ENCODE measurements around the gene SLC66A3.
"Not testable (repeated sequence)": the region's sequence is repeated elsewhere in the genome, so short reads cannot be mapped to it uniquely, and the experiment has no call there.

Gene SLC66A3

GRCh38 chr2:11159574-11160170 lies 4.4 kb downstream of the SLC66A3 start:
- in situ Hi-C loops (cut with MboI; ENCODE audit: low sequenced_read_pairs) = no loop called here

- in situ Hi-C loops (cut with MboI; ENCODE audit: low sequenced_read_pairs) = no loop called here
Observed at GRCh38 chr2:11160256-11160655, 5.0 kb downstream of the SLC66A3 start.

GRCh38 chr2:11160731-11161455 lies 5.6 kb downstream of the SLC66A3 start:
- in situ Hi-C loops (cut with MboI; ENCODE audit: low sequenced_read_pairs) = no loop called here

GRCh38 chr2:11161747-11162146 lies 6.5 kb downstream of the SLC66A3 start:
- in situ Hi-C loops (cut with MboI; ENCODE audit: low sequenced_read_pairs) = no loop called here

- in situ Hi-C loops (cut with MboI; ENCODE audit: low sequenced_read_pairs) = no loop called here
Observed at GRCh38 chr2:11163439-11164317, 8.4 kb downstream of the SLC66A3 start.

GRCh38 chr2:11165046-11165445 lies 9.8 kb downstream of the SLC66A3 start:
- in situ Hi-C loops (cut with MboI; ENCODE audit: low sequenced_read_pairs) = not testable (repeated sequence)

GRCh38 chr2:11166476-11166875 lies 11.2 kb downstream of the SLC66A3 start:
- in situ Hi-C loops (cut with MboI; ENCODE audit: low sequenced_read_pairs) = no loop called here

- in situ Hi-C loops (cut with MboI; ENCODE audit: low sequenced_read_pairs) = no loop called here
Observed at GRCh38 chr2:11168488-11168887, 13.2 kb downstream of the SLC66A3 start.

GRCh38 chr2:11169333-11169732 lies 14.1 kb downstream of the SLC66A3 start:
- in situ Hi-C loops (cut with MboI; ENCODE audit: low sequenced_read_pairs) = no loop called here

- in situ Hi-C loops (cut with MboI; ENCODE audit: low sequenced_read_pairs) = no loop called here
Observed at GRCh38 chr2:11174222-11174621, 19.0 kb downstream of the SLC66A3 start.

GRCh38 chr2:11175293-11175795 lies 20.1 kb downstream of the SLC66A3 start:
- in situ Hi-C loops (cut with MboI; ENCODE audit: low sequenced_read_pairs) = no loop called here

- in situ Hi-C loops (cut with MboI; ENCODE audit: low sequenced_read_pairs) = no loop called here
Observed at GRCh38 chr2:11177871-11178690, 22.8 kb downstream of the SLC66A3 start.

- in situ Hi-C loops (cut with MboI; ENCODE audit: low sequenced_read_pairs) = no loop called here
Observed at GRCh38 chr2:11179196-11179595, 23.9 kb downstream of the SLC66A3 start.

- in situ Hi-C loops (cut with MboI; ENCODE audit: low sequenced_read_pairs) = no loop called here
Observed at GRCh38 chr2:11179899-11180298, 24.6 kb downstream of the SLC66A3 start.

GRCh38 chr2:11180653-11181052 lies 25.4 kb downstream of the SLC66A3 start:
- in situ Hi-C loops (cut with MboI; ENCODE audit: low sequenced_read_pairs) = no loop called here

GRCh38 chr2:11182951-11183350 lies 27.7 kb downstream of the SLC66A3 start:
- in situ Hi-C loops (cut with MboI; ENCODE audit: low sequenced_read_pairs) = no loop called here

GRCh38 chr2:11186145-11186544 lies 30.9 kb downstream of the SLC66A3 start:
- in situ Hi-C loops (cut with MboI; ENCODE audit: low sequenced_read_pairs) = no loop called here

- in situ Hi-C loops (cut with MboI; ENCODE audit: low sequenced_read_pairs) = no loop called here
Observed at GRCh38 chr2:11187083-11187619, 31.9 kb downstream of the SLC66A3 start.

- in situ Hi-C loops (cut with MboI; ENCODE audit: low sequenced_read_pairs) = no loop called here
Observed at GRCh38 chr2:11187731-11188130, 32.5 kb downstream of the SLC66A3 start.

GRCh38 chr2:11196246-11196645 lies 41.0 kb downstream of the SLC66A3 start:
- in situ Hi-C loops (cut with MboI; ENCODE audit: low sequenced_read_pairs) = no loop called here
